Esophagus squamous epithelium (tissue), 4 donors: ENCODE data around the gene C18orf63.

Experiments
- CTCF ChIP-seq, 6 experiments: fragments of 450-650 bp in 4 of 6; fragments of 200-600 bp in 2 of 6; sonication (generic) in 2 of 6; IDR thresholded peaks; one replicate each; pipeline ENCODE4 v1.5.1; 2016 to 2019; ENCODE audit warnings: antibody characterized with exemption in 6 of 6, mild to moderate bottlenecking in 4 of 6, moderate library complexity in 4 of 6
- POLR2A ChIP-seq, 4 donors: fragments of 450-650 bp; IDR thresholded peaks; one replicate each; pipeline ENCODE4 v1.6.1; 2017; ENCODE audit warnings: antibody characterized with exemption in 4 of 4, mild to moderate bottlenecking in 4 of 4, moderate library complexity in 3 of 4

- TF ChIP-seq CTCF (IDR thresholded peaks at IDR 0.05) (no peak), POLR2A (IDR thresholded peaks at IDR 0.05) (no peak)
Measured at GRCh38 chr18:74334242-74334893, 18.7 kb downstream of the C18orf63 start.
